IPS-15b (cell line): ENCODE data around the gene LRP1B.

ENCODE experiments used
- H3K27me3 ChIP-seq: one replicate; pipeline ENCODE4 v1.6.1; 2013; ENCODE audit warnings: low read length; ENCODE audit not compliant: control insufficient read depth, insufficient read depth
- H3K36me3 ChIP-seq: one replicate; pipeline ENCODE4 v1.6.1; 2013; ENCODE audit warnings: low read length; ENCODE audit not compliant: control insufficient read depth, insufficient read depth
- H3K4me1 ChIP-seq: one replicate; pipeline ENCODE4 v1.6.1; 2013; ENCODE audit warnings: mild to moderate bottlenecking, low read length; ENCODE audit not compliant: control insufficient read depth, insufficient read depth
- H3K4me3 ChIP-seq: one replicate; pipeline ENCODE4 v1.5.1; 2013; ENCODE audit warnings: low read depth, low read length
- H3K9ac ChIP-seq: one replicate; pipeline ENCODE4 v1.6.1; 2013; ENCODE audit warnings: low read depth, mild to moderate bottlenecking, low read length
- H3K9me3 ChIP-seq: one replicate; pipeline ENCODE4 v1.6.1; 2013; ENCODE audit warnings: mild to moderate bottlenecking, low read length; ENCODE audit not compliant: control insufficient read depth, insufficient read depth

Gene LRP1B

DNA sequence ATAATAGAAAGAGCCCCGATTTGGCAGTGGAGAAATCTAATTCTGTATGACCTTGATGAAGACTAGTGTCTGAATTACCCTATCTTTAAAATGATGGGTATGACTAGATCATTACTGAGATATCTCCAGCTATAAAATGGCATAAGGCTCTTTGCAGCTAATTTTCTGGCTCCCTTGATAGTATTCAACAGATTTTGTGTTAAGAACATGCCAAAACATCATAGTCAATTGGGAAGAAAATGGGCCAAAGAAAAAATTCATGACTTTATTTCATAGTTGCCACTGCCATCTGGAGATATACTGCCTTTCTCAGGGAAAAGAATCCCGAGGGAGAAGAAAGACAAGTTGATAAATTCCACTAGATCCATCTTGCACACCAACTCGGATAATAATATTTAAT, 1618.7 kb downstream of the LRP1B start:
- Histone ChIP-seq H3K4me3 (no peak overlapping the region), H3K27me3 (no peaks in the 10 kb centered on the region), H3K4me1 (no peaks in the 10 kb centered on the region), H3K9ac (no peak overlapping the region), H3K36me3 (no peaks in the 10 kb centered on the region), H3K9me3 (no peaks in the 10 kb centered on the region)

DNA sequence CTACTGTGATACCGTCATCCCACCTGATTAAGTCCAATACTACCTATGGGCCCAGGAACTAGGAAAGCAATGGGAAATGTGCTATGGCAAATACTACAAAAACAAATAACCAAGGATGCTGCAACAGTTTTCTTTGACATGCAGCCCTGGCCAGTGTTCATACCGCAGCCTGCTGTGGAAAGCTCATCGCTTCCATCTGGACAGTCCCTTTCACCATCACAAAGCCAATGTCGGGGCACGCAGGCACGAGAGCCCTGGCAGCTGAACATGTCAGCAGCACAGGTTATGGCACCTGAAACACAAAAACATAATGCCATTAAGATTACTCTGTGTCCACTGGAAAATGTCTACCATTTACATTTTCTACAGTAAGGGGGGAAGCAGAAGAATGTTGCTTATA, 1621.1 kb downstream of the LRP1B start:
- Histone ChIP-seq H3K9ac (no peak overlapping the region), H3K4me1 (no peaks in the 10 kb centered on the region), H3K4me3 (no peak overlapping the region), H3K9me3 (no peaks in the 10 kb centered on the region), H3K27me3 (no peaks in the 10 kb centered on the region), H3K36me3 (no peaks in the 10 kb centered on the region)

- no peaks in the 10 kb centered on the region for H3K9me3 ChIP-seq
- no peaks in the 10 kb centered on the region for H3K27me3 ChIP-seq
- no peak overlapping the region for H3K9ac ChIP-seq
- H3K4me1 ChIP-seq: no peaks in the 10 kb centered on the region
- H3K4me3 ChIP-seq: no peak overlapping the region
- H3K36me3 ChIP-seq: no peaks in the 10 kb centered on the region
Observed at GRCh38 chr2:140508756-140509155, 1622.1 kb downstream of the LRP1B start.

DNA sequence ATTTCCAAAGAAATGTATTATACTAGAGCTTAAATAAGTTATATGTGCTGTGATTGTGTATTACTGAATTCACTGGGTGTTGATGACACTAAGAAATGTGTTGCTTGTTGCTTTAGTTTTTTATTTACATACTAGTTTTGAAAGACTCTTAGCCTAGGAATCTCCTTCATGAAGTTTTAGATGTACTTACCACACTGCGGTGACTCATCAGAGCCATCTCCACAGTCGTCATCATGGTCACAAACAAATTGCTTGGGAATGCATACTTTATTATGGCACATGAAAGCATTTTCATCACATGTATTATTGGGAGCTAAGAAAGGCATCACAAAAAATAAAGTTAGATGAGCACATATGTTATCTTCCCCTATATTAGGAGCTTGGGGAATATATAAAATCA, 1624.2 kb downstream of the LRP1B start:
- H3K9ac ChIP-seq: no peak overlapping the region
- no peaks in the 10 kb centered on the region for H3K9me3 ChIP-seq
- no peaks in the 10 kb centered on the region for H3K4me1 ChIP-seq
- no peak overlapping the region for H3K4me3 ChIP-seq
- H3K36me3 ChIP-seq: no peaks in the 10 kb centered on the region
- no peaks in the 10 kb centered on the region for H3K27me3 ChIP-seq

- no peaks in the 10 kb centered on the region for H3K36me3 ChIP-seq
- H3K9ac ChIP-seq: no peak overlapping the region
- no peak overlapping the region for H3K4me3 ChIP-seq
- H3K9me3 ChIP-seq: no peaks in the 10 kb centered on the region
- H3K4me1 ChIP-seq: no peaks in the 10 kb centered on the region
- H3K27me3 ChIP-seq: no peaks in the 10 kb centered on the region
Observed at GRCh38 chr2:140504601-140505000, 1626.2 kb downstream of the LRP1B start.

GRCh38 chr2:140502951-140503630, 1627.7 kb downstream of the LRP1B start:
- no peaks in the 10 kb centered on the region for H3K9me3 ChIP-seq
- H3K27me3 ChIP-seq: no peaks in the 10 kb centered on the region
- H3K36me3 ChIP-seq: no peaks in the 10 kb centered on the region
- H3K4me3 ChIP-seq: no peak overlapping the region
- no peak overlapping the region for H3K9ac ChIP-seq
- no peaks in the 10 kb centered on the region for H3K4me1 ChIP-seq

- Histone ChIP-seq H3K36me3 (no peaks in the 10 kb centered on the region), H3K4me1 (no peaks in the 10 kb centered on the region), H3K4me3 (no peak overlapping the region), H3K9ac (no peak overlapping the region), H3K9me3 (no peaks in the 10 kb centered on the region), H3K27me3 (no peaks in the 10 kb centered on the region)
Observed at GRCh38 chr2:140498360-140498759, 1632.5 kb downstream of the LRP1B start.

DNA sequence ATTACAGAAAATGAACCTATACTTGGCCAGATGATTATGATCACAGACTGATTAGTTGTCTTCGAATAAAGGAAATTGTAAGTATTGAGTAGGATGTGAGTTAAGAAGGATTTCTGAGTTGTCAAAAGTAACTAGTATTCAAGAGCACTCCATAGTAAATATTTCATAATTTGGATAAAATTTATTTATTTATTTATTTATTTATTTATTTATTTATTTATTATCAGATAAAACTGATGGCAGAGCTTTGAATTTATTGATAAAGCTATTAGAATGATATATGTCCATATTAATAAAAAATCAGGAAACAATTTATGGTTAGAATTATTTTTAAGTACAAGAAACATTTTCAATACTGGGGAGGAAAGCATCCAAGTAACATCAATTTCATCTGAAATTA, 1634.1 kb downstream of the LRP1B start:
- Histone ChIP-seq H3K4me1 (no peaks in the 10 kb centered on the region), H3K27me3 (no peaks in the 10 kb centered on the region), H3K9ac (no peak overlapping the region), H3K4me3 (no peak overlapping the region), H3K9me3 (no peaks in the 10 kb centered on the region), H3K36me3 (no peaks in the 10 kb centered on the region)

- Histone ChIP-seq H3K27me3 (no peaks in the 10 kb centered on the region), H3K9ac (no peak overlapping the region), H3K9me3 (no peaks in the 10 kb centered on the region), H3K4me3 (no peak overlapping the region), H3K36me3 (no peaks in the 10 kb centered on the region), H3K4me1 (no peaks in the 10 kb centered on the region)
Observed at GRCh38 chr2:140491876-140492275, 1638.9 kb downstream of the LRP1B start.

GRCh38 chr2:140489193-140489592, 1641.6 kb downstream of the LRP1B start:
- Histone ChIP-seq H3K4me3 (no peak overlapping the region), H3K36me3 (no peaks in the 10 kb centered on the region), H3K9me3 (no peaks in the 10 kb centered on the region), H3K9ac (no peak overlapping the region), H3K4me1 (no peaks in the 10 kb centered on the region), H3K27me3 (no peaks in the 10 kb centered on the region)

GRCh38 chr2:140481136-140481535, 1649.7 kb downstream of the LRP1B start:
- no peaks in the 10 kb centered on the region for H3K9me3 ChIP-seq
- no peaks in the 10 kb centered on the region for H3K27me3 ChIP-seq
- no peak overlapping the region for H3K9ac ChIP-seq
- H3K4me1 ChIP-seq: no peaks in the 10 kb centered on the region
- H3K4me3 ChIP-seq: no peak overlapping the region
- H3K36me3 ChIP-seq: no peaks in the 10 kb centered on the region

DNA sequence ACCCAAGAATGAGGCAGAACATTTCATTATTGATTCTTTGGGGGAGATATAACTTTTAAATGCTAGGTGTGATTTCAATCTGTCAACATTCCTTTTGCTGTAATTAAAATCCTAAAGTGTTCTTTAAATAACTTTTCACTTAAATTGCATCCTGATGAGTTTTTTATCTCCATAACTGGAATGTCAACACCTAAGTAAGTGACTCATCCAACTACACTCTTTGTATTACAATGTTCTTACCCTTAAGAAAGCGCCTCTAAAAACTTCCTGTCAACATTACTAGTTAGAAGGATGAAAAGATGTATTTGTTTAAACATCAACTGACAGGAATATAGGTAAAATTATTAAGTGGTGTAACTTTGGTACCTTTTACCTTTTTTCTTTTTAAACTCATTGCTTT, 1657.0 kb downstream of the LRP1B start:
- peaks cover 4% of the 10 kb centered on the region for H3K4me1 ChIP-seq
- no peak overlapping the region for H3K9ac ChIP-seq
- H3K9me3 ChIP-seq: no peaks in the 10 kb centered on the region
- no peaks in the 10 kb centered on the region for H3K36me3 ChIP-seq
- H3K27me3 ChIP-seq: no peaks in the 10 kb centered on the region
- no peak overlapping the region for H3K4me3 ChIP-seq
